ENCODE data around the gene NUB1.

DNA sequence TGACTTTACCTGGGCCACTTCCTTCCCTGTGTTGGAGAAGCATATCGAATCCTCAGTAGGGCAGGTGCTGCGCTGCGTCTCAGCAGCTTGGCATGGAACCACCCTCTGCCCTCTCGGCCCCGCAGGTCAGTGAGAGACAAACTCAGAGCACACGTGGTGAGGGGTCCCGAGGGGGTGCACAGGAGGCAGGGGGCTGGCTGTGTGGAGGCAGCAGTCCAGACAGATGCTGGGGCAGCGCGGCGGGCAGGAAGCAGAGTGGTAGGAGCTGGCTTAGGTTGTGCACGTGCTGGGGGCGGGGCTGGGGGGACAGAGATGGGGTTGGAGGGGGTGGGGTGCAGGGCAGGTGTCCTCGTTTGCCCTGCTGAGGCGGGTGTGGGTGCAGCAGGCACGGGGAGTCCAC is 33.1 kb downstream of the NUB1 start:
- TF ChIP-seq, protein P1, sequence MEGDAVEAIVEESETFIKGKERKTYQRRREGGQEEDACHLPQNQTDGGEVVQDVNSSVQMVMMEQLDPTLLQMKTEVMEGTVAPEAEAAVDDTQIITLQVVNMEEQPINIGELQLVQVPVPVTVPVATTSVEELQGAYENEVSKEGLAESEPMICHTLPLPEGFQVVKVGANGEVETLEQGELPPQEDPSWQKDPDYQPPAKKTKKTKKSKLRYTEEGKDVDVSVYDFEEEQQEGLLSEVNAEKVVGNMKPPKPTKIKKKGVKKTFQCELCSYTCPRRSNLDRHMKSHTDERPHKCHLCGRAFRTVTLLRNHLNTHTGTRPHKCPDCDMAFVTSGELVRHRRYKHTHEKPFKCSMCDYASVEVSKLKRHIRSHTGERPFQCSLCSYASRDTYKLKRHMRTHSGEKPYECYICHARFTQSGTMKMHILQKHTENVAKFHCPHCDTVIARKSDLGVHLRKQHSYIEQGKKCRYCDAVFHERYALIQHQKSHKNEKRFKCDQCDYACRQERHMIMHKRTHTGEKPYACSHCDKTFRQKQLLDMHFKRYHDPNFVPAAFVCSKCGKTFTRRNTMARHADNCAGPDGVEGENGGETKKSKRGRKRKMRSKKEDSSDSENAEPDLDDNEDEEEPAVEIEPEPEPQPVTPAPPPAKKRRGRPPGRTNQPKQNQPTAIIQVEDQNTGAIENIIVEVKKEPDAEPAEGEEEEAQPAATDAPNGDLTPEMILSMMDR (IDR thresholded peaks at IDR 0.05), result no peak
- no peak for TF ChIP-seq EZH2phosphoT487 (IDR thresholded peaks at IDR 0.05)
